ENCODE measurements around the gene NFE2L2.
"Not testable (repeated sequence)": the region's sequence is repeated elsewhere in the genome, so short reads cannot be mapped to it uniquely, and the experiment has no call there.

NFE2L2 gene

GRCh38 chr2:177195194-177195593 lies 69.3 kb downstream of the NFE2L2 start:
- no peak for DNase-seq (ENCODE audit: low read depth)

GRCh38 chr2:177193240-177193639 lies 71.3 kb downstream of the NFE2L2 start:
- DNase-seq (ENCODE audit: low read depth): no peak

- no peak for DNase-seq (ENCODE audit: low read depth)
Observed at GRCh38 chr2:177192788-177193187, 71.7 kb downstream of the NFE2L2 start.

GRCh38 chr2:177190941-177191340 lies 73.6 kb downstream of the NFE2L2 start:
- DNase-seq (ENCODE audit: low read depth): no peak

- DNase-seq (ENCODE audit: low read depth): no peak
Observed at GRCh38 chr2:177188482-177189469, 75.8 kb downstream of the NFE2L2 start.

- DNase-seq (ENCODE audit: low read depth): peak; percentile 27
Observed at GRCh38 chr2:177187631-177188312, 76.8 kb downstream of the NFE2L2 start.

- not testable (repeated sequence) for DNase-seq (ENCODE audit: low read depth)
Observed at GRCh38 chr2:177186038-177186437, 78.5 kb downstream of the NFE2L2 start.

GRCh38 chr2:177184606-177185005 lies 79.9 kb downstream of the NFE2L2 start:
- DNase-seq (ENCODE audit: low read depth): no peak

GRCh38 chr2:177183860-177184259 lies 80.7 kb downstream of the NFE2L2 start:
- no peak for DNase-seq (ENCODE audit: low read depth)

All from HS-27A (cell line).